K562 (cell line): Measurements from ENCODE around the gene SH3TC1. TPM values are rescaled to one million over a fixed set of nuclear protein-coding genes. Genes with fewer than 3 reads are reported as not detected.

ENCODE experiments used
- BHLHE40 ChIP-seq: IDR thresholded peaks from 2 replicates; pipeline ENCODE4 v1.6.1; 2011; ENCODE audit warnings: low read length, improper control_type of control experiment
- BRD4 ChIP-seq: fragments of 200-600 bp; sonication (generic); IDR thresholded peaks from 2 replicates; pipeline ENCODE4 v1.6.1; 2017; ENCODE audit warnings: inconsistent platforms
- JUND ChIP-seq, 2 experiments: IDR thresholded peaks; 2 replicates in 1 of 2; 3 replicates in 1 of 2; pipeline ENCODE4 v1.6.1; 2011; ENCODE audit warnings: borderline replicate concordance in 2 of 2, low read depth in 2 of 2, low read length in 2 of 2, improper control_type of control experiment in 1 of 2, missing biosample characterization in 1 of 2, missing genetic modification characterization in 1 of 2, missing genetic modification reagents in 1 of 2
- KLF6 ChIP-seq: fragments of 250-450 bp; sonication (Bioruptor Pico); IDR thresholded peaks from 2 replicates; pipeline ENCODE4 v1.4.0; 2020; ENCODE audit warnings: mild to moderate bottlenecking, moderate library complexity, borderline replicate concordance
- RBBP5 ChIP-seq: fragments of 200-600 bp; sonication (generic); IDR thresholded peaks from 2 replicates; pipeline ENCODE4 v1.6.1; 2012; ENCODE audit warnings: borderline replicate concordance, mild to moderate bottlenecking, low read length, control low read depth, inconsistent platforms; ENCODE audit not compliant: insufficient read depth, poor library complexity, severe bottlenecking
- SREBF1 ChIP-seq: fragments of 150-350 bp; IDR thresholded peaks from 2 replicates; pipeline ENCODE4 v1.6.1; 2014; ENCODE audit warnings: antibody characterized with exemption, low read depth, low read length, borderline replicate concordance
- ZNF140 ChIP-seq: fragments of 250-450 bp; sonication (Bioruptor Pico); IDR thresholded peaks from 2 replicates; pipeline ENCODE4 v1.8.0; 2021; ENCODE audit warnings: moderate library complexity, mild to moderate bottlenecking, inconsistent platforms
- ZNF668 ChIP-seq: fragments of 250-450 bp; sonication (Bioruptor Pico); IDR thresholded peaks from 2 replicates; pipeline ENCODE4 v1.8.0; 2022; ENCODE audit warnings: mild to moderate bottlenecking, inconsistent platforms
- polyA plus RNA-seq, 8 experiments: library from polyadenylated mRNA; depleted of rRNA in 4 of 8; stranded (reverse) in 5 of 8; unstranded in 3 of 8; fragments of >200 nt; fragmentation: Nextera tagmentation in 2 of 8; fragmentation: Illumina TruSeq in 1 of 8; extraction: Ambion mirVana in 2 of 8; extraction: Trizol in 1 of 8; gene quantifications; 2 replicates each; pipeline versions ENCODE4 v1.2.1 to v1.2.3, GENCODE V29; 2011 to 2014; ENCODE audit warnings: inconsistent platforms in 1 of 8, missing spikeins in 1 of 8
- total RNA-seq, 7 experiments: library from RNA; depleted of rRNA in 6 of 7; stranded (reverse); fragments of >200 nt in 6 of 7; fragmentation: Illumina TruSeq in 2 of 7; extraction: Trizol in 2 of 7; gene quantifications; 2 replicates each; pipeline versions ENCODE4 v1.2.1 to v1.2.3, GENCODE V29; 2011 to 2021; ENCODE audit warnings: low replicate concordance in 1 of 7
- TF ChIP-seq, protein P1 (sequence below): fragments of 200-800 bp; sonication (Bioruptor generic); IDR thresholded peaks from 2 replicates; pipeline ENCODE4 v1.6.1; 2017; ENCODE audit warnings: missing genetic modification characterization, missing compliant biosample characterization
- TF ChIP-seq, protein P2 (sequence below): sonication (generic); formaldehyde crosslinking; IDR thresholded peaks from 2 replicates; pipeline ENCODE4 v1.8.0; 2023; ENCODE audit warnings: missing genetic modification reagents, mild to moderate bottlenecking, borderline replicate concordance
- TF ChIP-seq, protein P3 (sequence below): IDR thresholded peaks from 2 replicates; pipeline ENCODE4 v1.6.1; 2011; ENCODE audit warnings: borderline replicate concordance, low read depth, mild to moderate bottlenecking, moderate library complexity, low read length; ENCODE audit not compliant: insufficient read depth, poor library complexity, severe bottlenecking
- TF ChIP-seq, protein P4 (sequence below): fragments of 450-650 bp; IDR thresholded peaks from 2 replicates; pipeline ENCODE4 v1.6.1; 2016; ENCODE audit warnings: mild to moderate bottlenecking

Gene SH3TC1
- total and polyA plus RNA-seq, 9 of the 15 experiments (the other 6 are each of a cell fraction or from before 2014, with no cell fraction given), result 0.04 to 2.1 (median 0.48) TPM; not detected in 1

DNA sequence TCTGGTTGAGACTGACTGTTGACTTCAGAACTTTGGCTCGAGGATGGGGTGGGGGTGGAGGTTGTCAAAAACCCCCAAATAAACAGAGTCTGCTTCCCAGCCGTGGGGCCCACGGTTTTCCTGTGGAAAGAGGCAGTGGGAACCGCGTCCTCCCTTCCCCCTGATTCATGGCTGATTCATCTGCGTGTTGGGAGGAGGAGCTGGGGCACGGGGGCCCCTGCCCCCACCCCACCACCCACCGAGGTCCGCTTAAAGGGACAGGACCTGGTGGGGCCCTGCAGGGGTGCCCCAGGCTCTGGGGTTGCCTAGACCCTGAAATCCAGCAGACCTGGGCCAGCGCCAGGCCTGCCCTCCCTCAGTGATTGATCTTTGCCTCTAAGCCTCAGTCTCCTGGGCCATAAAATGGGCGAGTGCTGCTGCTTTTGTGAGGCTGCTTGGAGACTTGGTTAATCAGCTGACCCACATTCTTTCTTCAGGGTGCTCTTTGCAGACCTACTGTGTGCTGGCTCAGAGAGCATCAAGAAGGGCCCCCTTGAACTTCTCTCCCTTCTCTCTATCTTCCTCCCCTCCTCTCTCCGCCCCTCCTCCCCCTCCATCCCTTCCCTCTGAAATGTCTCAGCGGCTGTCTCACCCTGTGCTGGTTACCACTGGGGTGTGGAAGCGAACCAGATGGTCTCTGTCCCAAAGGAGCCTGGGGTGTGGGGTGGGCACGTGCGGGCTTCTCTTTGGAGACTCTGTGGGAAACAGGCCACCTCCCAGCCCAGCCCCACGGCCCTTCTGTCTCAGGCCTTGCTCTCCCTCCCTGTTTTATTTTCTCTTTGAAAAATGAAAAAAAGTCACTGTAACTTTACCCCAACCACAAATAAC lies 79.6 kb downstream of the SH3TC1 start (continued):
- TF ChIP-seq, protein P1, sequence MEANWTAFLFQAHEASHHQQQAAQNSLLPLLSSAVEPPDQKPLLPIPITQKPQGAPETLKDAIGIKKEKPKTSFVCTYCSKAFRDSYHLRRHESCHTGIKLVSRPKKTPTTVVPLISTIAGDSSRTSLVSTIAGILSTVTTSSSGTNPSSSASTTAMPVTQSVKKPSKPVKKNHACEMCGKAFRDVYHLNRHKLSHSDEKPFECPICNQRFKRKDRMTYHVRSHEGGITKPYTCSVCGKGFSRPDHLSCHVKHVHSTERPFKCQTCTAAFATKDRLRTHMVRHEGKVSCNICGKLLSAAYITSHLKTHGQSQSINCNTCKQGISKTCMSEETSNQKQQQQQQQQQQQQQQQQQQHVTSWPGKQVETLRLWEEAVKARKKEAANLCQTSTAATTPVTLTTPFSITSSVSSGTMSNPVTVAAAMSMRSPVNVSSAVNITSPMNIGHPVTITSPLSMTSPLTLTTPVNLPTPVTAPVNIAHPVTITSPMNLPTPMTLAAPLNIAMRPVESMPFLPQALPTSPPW (CRISPR knock-in tag), result peak; percentile 43
- TF ChIP-seq SREBF1 (no peak), BRD4 (no peak), JUND (IDR thresholded peaks at IDR 0.05; ENCODE audit: borderline replicate concordance, low read depth, low read length) (no peak), JUND (tag; IDR thresholded peaks at IDR 0.05; ENCODE audit: borderline replicate concordance, low read depth, low read length) (no peak), RBBP5 (no peak), ZNF140 (CRISPR knock-in tag) (no peak), BHLHE40 (0 out of 2 replicates have a peak, but pooled peaks have one; percentile 14), ZNF668 (CRISPR knock-in tag) (no peak), KLF6 (CRISPR knock-in tag) (no peak)
- TF ChIP-seq, protein P2, sequence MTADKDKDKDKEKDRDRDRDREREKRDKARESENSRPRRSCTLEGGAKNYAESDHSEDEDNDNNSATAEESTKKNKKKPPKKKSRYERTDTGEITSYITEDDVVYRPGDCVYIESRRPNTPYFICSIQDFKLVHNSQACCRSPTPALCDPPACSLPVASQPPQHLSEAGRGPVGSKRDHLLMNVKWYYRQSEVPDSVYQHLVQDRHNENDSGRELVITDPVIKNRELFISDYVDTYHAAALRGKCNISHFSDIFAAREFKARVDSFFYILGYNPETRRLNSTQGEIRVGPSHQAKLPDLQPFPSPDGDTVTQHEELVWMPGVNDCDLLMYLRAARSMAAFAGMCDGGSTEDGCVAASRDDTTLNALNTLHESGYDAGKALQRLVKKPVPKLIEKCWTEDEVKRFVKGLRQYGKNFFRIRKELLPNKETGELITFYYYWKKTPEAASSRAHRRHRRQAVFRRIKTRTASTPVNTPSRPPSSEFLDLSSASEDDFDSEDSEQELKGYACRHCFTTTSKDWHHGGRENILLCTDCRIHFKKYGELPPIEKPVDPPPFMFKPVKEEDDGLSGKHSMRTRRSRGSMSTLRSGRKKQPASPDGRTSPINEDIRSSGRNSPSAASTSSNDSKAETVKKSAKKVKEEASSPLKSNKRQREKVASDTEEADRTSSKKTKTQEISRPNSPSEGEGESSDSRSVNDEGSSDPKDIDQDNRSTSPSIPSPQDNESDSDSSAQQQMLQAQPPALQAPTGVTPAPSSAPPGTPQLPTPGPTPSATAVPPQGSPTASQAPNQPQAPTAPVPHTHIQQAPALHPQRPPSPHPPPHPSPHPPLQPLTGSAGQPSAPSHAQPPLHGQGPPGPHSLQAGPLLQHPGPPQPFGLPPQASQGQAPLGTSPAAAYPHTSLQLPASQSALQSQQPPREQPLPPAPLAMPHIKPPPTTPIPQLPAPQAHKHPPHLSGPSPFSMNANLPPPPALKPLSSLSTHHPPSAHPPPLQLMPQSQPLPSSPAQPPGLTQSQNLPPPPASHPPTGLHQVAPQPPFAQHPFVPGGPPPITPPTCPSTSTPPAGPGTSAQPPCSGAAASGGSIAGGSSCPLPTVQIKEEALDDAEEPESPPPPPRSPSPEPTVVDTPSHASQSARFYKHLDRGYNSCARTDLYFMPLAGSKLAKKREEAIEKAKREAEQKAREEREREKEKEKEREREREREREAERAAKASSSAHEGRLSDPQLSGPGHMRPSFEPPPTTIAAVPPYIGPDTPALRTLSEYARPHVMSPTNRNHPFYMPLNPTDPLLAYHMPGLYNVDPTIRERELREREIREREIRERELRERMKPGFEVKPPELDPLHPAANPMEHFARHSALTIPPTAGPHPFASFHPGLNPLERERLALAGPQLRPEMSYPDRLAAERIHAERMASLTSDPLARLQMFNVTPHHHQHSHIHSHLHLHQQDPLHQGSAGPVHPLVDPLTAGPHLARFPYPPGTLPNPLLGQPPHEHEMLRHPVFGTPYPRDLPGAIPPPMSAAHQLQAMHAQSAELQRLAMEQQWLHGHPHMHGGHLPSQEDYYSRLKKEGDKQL, result no peak
- TF ChIP-seq, protein P3, sequence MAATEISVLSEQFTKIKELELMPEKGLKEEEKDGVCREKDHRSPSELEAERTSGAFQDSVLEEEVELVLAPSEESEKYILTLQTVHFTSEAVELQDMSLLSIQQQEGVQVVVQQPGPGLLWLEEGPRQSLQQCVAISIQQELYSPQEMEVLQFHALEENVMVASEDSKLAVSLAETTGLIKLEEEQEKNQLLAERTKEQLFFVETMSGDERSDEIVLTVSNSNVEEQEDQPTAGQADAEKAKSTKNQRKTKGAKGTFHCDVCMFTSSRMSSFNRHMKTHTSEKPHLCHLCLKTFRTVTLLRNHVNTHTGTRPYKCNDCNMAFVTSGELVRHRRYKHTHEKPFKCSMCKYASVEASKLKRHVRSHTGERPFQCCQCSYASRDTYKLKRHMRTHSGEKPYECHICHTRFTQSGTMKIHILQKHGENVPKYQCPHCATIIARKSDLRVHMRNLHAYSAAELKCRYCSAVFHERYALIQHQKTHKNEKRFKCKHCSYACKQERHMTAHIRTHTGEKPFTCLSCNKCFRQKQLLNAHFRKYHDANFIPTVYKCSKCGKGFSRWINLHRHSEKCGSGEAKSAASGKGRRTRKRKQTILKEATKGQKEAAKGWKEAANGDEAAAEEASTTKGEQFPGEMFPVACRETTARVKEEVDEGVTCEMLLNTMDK, result no peak
- TF ChIP-seq, protein P4, sequence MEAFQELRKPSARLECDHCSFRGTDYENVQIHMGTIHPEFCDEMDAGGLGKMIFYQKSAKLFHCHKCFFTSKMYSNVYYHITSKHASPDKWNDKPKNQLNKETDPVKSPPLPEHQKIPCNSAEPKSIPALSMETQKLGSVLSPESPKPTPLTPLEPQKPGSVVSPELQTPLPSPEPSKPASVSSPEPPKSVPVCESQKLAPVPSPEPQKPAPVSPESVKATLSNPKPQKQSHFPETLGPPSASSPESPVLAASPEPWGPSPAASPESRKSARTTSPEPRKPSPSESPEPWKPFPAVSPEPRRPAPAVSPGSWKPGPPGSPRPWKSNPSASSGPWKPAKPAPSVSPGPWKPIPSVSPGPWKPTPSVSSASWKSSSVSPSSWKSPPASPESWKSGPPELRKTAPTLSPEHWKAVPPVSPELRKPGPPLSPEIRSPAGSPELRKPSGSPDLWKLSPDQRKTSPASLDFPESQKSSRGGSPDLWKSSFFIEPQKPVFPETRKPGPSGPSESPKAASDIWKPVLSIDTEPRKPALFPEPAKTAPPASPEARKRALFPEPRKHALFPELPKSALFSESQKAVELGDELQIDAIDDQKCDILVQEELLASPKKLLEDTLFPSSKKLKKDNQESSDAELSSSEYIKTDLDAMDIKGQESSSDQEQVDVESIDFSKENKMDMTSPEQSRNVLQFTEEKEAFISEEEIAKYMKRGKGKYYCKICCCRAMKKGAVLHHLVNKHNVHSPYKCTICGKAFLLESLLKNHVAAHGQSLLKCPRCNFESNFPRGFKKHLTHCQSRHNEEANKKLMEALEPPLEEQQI, result no peak
